HepG2 (cell line): ENCODE results near the gene IRF2BPL. TPM values are rescaled to one million over a fixed set of nuclear protein-coding genes. Genes with fewer than 3 reads are reported as not detected.
A peak's percentile ranks its signal among the peaks of the same experiment; 100 is the strongest.

Source experiments
- DMAP1 ChIP-seq: IDR thresholded peaks from 2 replicates; pipeline ENCODE4 v1.6.1; 2016
- NAIF1 ChIP-seq: sonication (generic); formaldehyde crosslinking; IDR thresholded peaks from 2 replicates; pipeline ENCODE4 v1.5.0; 2020; ENCODE audit warnings: mild to moderate bottlenecking, missing genetic modification reagents, borderline replicate concordance
- NFYC ChIP-seq: IDR thresholded peaks from 2 replicates; pipeline ENCODE4 v1.6.1; 2016; ENCODE audit warnings: missing genetic modification reagents, missing compliant biosample characterization
- SCMH1 ChIP-seq: sonication (generic); formaldehyde crosslinking; IDR thresholded peaks from 2 replicates; pipeline ENCODE4 v1.9.0; 2021; ENCODE audit warnings: missing genetic modification reagents, mild to moderate bottlenecking, borderline replicate concordance
- SP140L ChIP-seq: sonication (generic); formaldehyde crosslinking; IDR thresholded peaks from 2 replicates; pipeline ENCODE4 v1.4.0; 2020; ENCODE audit warnings: missing genetic modification reagents, borderline replicate concordance
- ZFP91 ChIP-seq: sonication (generic); formaldehyde crosslinking; IDR thresholded peaks from 2 replicates; pipeline ENCODE4 v1.9.0; 2022; ENCODE audit warnings: missing genetic modification reagents, mild to moderate bottlenecking, borderline replicate concordance
- ZGPAT ChIP-seq: IDR thresholded peaks from 2 replicates; pipeline ENCODE4 v1.6.1; 2016; ENCODE audit warnings: mild to moderate bottlenecking
- ZKSCAN1 ChIP-seq: fragments of 150-350 bp; IDR thresholded peaks from 2 replicates; pipeline ENCODE4 v1.6.1; 2014; ENCODE audit warnings: low read length
- ZNF264 ChIP-seq: sonication (generic); formaldehyde crosslinking; IDR thresholded peaks from 2 replicates; pipeline ENCODE4 v1.4.0; 2020; ENCODE audit warnings: missing genetic modification reagents
- ZNF407 ChIP-seq: sonication (generic); formaldehyde crosslinking; IDR thresholded peaks from one replicate; pipeline ENCODE4 v1.5.1; 2020; ENCODE audit warnings: mild to moderate bottlenecking, missing genetic modification reagents; ENCODE audit errors: not compliant biosample characterization
- ZNF543 ChIP-seq: sonication (generic); formaldehyde crosslinking; IDR thresholded peaks from 2 replicates; pipeline ENCODE4 v1.4.0; 2020; ENCODE audit warnings: mild to moderate bottlenecking, missing genetic modification reagents
- ZNF557 ChIP-seq: sonication (generic); formaldehyde crosslinking; IDR thresholded peaks from 2 replicates; pipeline ENCODE4 v1.4.0; 2020; ENCODE audit warnings: missing genetic modification reagents
- ZNF615 ChIP-seq: sonication (generic); formaldehyde crosslinking; IDR thresholded peaks from 2 replicates; pipeline ENCODE4 v1.5.0; 2020; ENCODE audit warnings: mild to moderate bottlenecking, missing genetic modification reagents, borderline replicate concordance
- ZNF619 ChIP-seq: sonication (generic); formaldehyde crosslinking; IDR thresholded peaks from 2 replicates; pipeline ENCODE4 v1.4.0; 2020; ENCODE audit warnings: mild to moderate bottlenecking, missing genetic modification reagents
- polyA plus RNA-seq, 8 experiments: library from polyadenylated mRNA; depleted of rRNA in 3 of 8; stranded (reverse) in 7 of 8; unstranded in 1 of 8; fragments of >200 nt; fragmentation: Illumina TruSeq in 4 of 8; extraction: Trizol in 4 of 8; gene quantifications; 2 replicates each; pipeline versions ENCODE4 v1.2.1 to v1.2.3, GENCODE V29; 2011 to 2016; ENCODE audit warnings: low read depth in 4 of 8, missing spikeins in 1 of 8, mixed read lengths in 1 of 8; ENCODE audit not compliant: insufficient read depth in 1 of 8
- total RNA-seq, 5 experiments: library from RNA; depleted of rRNA; stranded (reverse); fragments of >200 nt; fragmentation: Illumina TruSeq; extraction: Trizol; gene quantifications; 2 replicates each; pipeline ENCODE4 v1.2.3, GENCODE V29; 2016; ENCODE audit warnings: low read depth in 1 of 5
- TF ChIP-seq, protein P1 (sequence below): sonication (generic); formaldehyde crosslinking; IDR thresholded peaks from 2 replicates; pipeline ENCODE4 v1.5.0; 2020; ENCODE audit warnings: mild to moderate bottlenecking, missing genetic modification reagents

Gene IRF2BPL
- total and polyA plus RNA-seq, 2 of the 13 experiments (the other 11 are each of a cell fraction or from before 2014, with no cell fraction given): 6.6 to 8.4 TPM

GRCh38 chr14:77043177-77043983, 14.9 kb upstream of the IRF2BPL start (continued):
- TF ChIP-seq ZNF619 (CRISPR knock-in tag) (no peak), DMAP1 (CRISPR knock-in tag) (peak; percentile 49; the same call in 1 of the 2 replicates), ZNF407 (no peak), ZNF557 (CRISPR knock-in tag) (no peak), SP140L (CRISPR knock-in tag) (no peak), ZFP91 (CRISPR knock-in tag) (no peak), ZNF615 (peak; percentile 14; the same call in 1 of the 2 replicates), NFYC (CRISPR knock-in tag) (no peak), SCMH1 (CRISPR knock-in tag) (no peak), ZKSCAN1 (no peak), ZGPAT (CRISPR knock-in tag) (no peak; the same call in 1 of the 2 replicates), ZNF543 (CRISPR knock-in tag) (no peak), NAIF1 (CRISPR knock-in tag) (no peak; the same call in 1 of the 2 replicates), ZNF264 (CRISPR knock-in tag) (no peak)
- TF ChIP-seq, protein P1, sequence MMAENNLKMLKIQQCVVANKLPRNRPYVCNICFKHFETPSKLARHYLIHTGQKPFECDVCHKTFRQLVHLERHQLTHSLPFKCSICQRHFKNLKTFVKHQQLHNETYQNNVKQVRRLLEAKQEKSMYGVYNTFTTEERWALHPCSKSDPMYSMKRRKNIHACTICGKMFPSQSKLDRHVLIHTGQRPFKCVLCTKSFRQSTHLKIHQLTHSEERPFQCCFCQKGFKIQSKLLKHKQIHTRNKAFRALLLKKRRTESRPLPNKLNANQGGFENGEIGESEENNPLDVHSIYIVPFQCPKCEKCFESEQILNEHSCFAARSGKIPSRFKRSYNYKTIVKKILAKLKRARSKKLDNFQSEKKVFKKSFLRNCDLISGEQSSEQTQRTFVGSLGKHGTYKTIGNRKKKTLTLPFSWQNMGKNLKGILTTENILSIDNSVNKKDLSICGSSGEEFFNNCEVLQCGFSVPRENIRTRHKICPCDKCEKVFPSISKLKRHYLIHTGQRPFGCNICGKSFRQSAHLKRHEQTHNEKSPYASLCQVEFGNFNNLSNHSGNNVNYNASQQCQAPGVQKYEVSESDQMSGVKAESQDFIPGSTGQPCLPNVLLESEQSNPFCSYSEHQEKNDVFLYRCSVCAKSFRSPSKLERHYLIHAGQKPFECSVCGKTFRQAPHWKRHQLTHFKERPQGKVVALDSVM (CRISPR knock-in tag): no peak
